Inflammatory macrophage treated with lipopolysaccharide for 1 hour (primary cell): Measurements from ENCODE around the gene TAP1.
"Not testable (repeated sequence)": the region's sequence is repeated elsewhere in the genome, so short reads cannot be mapped to it uniquely, and the experiment has no call there.

Experiments used
- DNase-seq, 2 donors: peaks; one replicate each; pipeline ENCODE4 v3.0.0-alpha.2; 2020 to 2022

Gene TAP1

DNA sequence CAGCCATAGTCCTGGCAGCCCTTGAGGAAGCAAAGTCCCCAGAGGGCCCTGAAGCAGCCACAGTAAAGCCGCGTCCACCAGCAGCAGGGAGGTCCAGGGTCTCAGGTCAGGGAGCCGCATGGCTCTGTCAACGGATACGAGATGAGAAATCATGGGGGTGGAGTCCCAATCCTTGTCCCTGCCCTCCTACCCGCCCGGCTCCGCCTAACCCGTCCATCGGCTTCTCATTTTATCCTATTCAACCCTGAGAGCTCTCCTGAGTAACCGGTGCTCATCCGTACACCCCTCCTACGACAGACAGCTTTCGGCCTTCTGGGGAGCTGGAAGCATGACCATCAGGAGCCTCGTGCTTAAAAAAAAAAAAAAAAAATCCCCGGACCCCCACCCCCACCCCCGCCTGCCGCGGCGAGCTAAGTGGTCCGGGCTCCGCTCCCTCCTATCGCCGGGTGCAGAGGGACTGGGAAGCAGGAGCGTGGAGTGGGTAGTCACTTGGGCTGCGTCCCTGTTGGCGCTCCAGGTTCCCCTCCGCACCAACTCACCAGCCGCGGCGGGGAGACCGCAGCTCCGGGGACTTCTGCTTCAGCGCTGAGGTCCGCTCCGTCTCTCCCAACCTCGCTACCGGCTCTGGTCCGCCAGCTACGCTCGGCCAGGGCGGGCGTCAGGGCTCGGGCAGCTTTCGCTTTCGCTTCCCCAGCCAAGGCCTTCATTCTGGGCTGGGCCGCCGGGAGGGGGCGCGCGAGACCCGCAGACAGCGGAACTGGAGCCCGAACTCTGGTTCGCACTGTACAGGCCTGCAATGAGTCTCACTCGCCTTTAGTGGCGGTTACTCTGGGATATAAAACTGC lies 15.2 kb downstream of the TAP1 start, which contains the start of gene TAP2:
TAP2 (minus strand) TSS at position 626 of the 845 bp plus-strand sequence; CDS start at position 120, 506 bp downstream.
- peak; percentile 89 to 99 for DNase-seq

DNA sequence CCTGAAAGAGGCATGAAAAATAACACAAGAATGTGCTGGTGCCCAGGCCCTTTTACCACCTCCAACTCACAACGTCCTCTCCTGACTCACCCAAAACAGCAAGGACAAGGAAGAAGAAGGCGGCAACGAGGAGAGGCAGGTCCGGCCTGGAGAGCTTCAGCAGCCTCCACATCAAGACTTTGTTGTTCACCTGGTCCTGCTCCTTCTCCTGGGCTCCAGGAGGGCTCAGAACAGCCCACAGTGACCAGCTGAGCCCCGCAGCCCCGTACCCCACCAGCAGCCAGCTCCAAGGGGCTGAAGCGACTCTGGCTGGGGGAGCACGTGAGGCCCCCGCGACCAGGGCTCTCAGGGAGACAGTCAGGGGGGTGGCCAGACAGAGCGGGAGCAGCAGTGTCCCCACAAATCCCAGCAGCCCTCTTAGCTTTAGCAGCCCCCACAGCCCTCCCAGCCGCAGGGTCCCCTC lies 15.8 kb downstream of the TAP1 start:
- no peak for DNase-seq

DNA sequence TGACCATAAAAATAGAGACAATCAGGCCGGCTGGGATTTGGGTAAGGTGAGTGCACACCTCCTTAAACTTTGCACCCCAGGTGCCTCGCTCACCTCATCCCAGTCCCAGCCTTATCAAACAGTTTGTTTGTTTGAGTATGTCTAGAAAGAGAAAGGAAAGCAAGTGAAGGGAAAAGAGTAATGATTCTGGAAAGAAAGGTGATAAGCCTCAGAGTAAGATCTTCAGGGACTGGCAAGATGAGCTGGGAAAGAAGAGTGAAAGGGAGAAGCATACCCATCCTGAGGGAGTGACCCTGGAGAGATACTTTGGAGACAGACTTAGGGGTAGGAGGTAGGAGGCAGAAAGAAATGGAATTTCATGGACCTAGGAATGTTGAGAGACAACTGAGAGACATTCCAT lies 16.6 kb downstream of the TAP1 start:
- no peak for DNase-seq

DNA sequence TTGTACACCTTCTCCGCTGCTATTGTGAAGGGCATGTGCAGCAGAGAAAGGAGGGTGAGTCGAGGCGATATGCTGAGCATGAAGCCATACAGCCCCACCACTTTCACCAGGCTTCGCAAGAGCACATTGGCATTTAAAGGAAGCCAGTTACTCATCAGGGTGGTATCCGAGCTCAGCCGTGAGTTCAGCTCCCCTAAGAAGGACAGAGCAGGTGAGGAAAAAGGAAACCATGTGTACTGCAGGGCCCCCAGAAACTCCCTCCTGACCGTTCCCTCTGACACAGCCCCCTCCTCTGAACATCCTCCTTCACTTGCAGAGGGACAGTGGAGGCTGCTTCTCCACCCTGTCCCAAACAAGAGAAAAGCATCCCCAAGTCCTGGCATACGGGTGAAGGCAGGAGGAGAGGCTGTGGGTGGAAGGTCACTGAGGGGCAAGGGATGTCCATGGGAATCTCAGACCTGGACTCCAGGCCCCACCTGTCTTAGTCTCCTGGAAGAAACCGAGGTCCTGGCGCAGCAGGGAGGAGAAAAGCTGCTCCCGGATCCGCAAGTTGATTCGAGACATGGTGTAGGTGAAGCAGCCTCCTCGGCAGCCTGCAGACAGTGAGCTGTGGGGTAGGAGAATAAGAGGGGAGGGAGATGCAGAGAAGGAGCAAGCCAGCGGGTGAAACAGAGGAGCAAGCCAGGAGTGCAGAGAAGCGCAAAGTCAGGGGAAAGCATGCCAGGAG lies 18.2 kb downstream of the TAP1 start:
- no peak for DNase-seq

DNA sequence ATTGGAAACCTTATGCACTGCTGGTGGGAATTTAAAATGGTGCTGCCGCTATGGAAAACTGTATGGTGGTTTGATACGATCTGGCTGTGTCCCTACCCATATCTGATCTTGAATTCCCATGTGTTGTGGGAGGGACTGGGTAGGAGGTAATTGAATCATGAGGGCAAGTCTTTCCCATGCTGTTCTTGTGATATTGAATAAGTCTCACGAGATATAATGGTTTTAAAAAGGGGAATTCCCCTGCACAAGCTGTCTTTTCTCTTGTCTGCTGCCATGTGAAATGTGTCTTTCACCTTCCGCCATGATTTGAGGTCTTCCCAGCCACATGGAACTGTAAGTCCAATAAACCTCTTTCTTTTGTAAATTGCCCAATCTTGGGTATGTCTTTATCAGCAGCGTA lies 19.8 kb downstream of the TAP1 start:
- peak; percentile 26 to 82 for DNase-seq

DNA sequence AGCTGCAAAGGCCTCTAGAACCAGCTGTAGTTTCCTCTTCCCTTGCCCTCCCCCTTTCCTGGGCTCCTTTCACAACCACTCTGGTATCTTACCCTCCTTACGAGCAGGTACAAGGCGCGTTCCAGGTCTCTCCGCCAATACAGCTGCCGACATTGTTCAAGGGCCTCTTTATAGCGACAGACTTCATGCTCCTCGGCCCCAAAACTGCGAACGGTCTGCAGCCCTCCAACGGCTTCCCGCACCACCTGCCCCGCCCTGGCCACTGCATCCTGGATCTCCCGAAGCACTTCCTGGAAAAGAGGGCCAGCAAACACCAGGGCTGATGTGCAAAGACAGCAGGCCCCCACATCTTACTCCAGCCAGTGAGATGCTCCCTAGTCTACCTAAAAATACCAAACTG lies 21.0 kb downstream of the TAP1 start:
- DNase-seq, result no peak

DNA sequence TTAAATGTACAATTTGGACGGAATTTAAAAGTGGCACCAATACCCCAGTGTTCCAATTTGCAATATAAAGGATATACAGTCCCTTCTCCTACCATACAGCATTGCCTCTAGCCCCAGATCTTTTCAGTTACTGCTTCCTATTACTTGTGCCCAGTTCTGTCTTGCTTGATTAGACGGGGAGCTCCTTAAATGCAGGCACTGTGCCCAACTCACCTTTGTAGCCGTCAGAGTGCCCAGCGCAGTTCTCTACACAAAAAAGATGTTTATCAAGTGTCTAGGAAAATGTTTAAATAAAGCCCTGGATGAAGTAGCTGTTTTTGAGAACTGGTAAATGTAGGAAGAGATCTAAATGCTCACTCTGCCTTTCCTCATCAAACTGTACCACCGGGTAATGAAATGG lies 22.6 kb downstream of the TAP1 start:
- no peak for DNase-seq

DNA sequence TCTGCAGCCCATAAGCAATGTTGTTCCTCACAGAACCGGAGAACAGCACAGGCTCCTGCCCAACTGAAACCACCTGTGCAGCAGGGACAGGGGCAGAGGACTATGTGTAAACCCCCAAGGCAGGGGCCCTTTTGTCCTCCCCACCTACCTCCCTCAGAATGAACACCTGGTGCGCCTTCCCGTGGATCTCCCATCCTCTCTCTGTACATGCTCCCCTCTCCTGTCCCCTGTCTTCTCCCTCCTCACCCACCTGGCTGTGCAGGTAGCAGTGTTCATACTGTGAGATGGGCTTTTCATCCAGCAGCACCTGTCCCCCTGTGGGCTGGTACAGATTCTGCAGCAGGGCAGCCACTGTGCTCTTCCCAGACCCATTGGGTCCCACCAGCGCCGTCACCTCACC lies 23.5 kb downstream of the TAP1 start:
- DNase-seq, result no peak

DNA sequence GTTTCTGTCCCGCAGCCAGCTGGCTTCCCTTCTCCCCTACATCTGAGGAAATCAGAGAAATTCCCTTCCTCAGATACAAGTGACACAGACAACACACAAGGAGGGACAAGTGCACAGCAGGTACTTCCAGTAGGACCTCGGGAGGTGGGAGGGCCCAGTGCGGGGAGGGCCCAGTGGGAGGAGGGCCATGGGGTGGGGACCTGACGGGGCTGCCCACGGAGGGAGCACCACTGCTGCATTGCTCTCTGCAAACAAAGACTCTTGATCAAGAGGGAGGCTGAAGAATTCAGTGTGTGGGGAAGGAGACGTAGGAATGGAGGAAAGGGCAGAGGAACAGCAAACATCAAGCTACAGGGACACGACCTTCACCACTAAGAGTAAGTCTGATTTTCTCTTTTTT lies 24.0 kb downstream of the TAP1 start:
- DNase-seq, result peak in 1 of 2 donors; percentile 31

DNA sequence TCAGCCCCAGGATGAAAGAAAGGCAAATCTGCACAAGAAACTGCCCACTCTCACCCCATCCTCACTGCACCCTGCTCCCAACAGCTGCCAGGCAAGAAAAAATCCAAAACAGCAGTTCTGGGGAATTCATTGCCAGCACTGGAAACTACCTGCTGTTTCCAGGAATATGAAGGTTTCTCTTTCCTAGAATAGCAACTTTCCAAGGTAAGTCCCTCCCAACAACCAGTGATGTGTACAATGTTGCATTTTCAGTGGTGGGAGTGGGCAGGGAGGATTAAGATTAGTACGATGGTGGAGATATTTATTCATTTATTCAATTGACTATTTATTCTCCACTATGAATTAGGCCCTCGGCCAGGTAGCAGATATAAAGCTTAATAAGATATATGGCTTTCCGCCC lies 26.5 kb downstream of the TAP1 start:
- no peak for DNase-seq

DNA sequence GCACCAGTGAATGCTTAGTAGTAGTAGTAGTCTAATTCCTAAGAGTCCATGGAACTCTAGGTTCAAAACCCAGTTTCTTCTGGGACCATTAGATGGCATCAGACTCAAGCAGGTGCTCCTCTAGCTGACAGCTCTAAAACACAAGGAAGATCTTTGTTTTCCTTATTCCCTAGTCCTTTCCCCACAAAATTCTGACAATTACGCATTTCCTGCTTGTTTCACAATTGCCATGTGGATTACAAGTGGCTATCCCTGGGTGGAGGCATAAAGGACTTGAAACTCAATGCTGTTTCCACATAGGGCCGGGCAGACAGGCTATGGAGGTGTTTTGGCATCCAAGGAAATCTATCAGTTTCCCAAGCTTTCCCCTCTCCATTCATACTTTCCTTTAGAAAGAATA lies 27.5 kb downstream of the TAP1 start:
- no peak for DNase-seq

DNA sequence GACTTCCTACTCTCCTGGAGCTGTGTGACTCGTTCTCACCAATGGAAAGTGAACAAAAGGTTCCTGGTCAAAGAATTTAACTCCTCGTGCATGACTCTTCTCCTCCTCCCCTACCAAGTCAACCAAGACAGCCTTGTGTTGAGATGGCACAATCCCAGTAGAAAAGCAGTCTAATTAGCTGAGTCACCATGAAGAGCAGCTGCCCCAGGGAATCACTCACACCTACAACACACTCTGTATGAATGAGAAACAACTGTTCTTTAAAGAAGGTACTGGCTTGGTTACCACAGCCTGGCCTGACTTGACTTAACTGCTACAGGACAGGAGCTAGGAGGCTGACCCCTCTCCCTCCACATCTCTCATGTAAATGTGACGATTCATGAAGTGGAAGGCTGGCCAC lies 33.8 kb downstream of the TAP1 start:
- no peak for DNase-seq

DNA sequence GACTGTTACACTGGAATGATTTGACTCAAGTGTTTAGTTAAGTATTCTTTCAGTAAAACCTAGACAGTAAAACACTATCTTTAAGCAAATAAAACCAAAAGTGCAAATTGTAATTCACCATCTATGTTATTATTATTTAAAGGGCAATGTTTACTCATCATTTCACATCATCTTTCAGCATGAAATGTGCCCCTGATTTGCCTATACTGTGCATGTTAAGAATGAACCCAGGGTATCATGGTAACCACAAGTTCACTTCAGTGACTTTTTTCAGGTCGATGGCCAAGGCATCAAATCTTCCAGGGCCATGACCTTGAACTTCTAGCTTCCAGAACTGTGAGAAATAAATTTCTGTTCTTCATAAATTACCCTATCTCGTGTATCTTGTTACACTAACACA lies 34.6 kb downstream of the TAP1 start:
- no peak for DNase-seq

DNA sequence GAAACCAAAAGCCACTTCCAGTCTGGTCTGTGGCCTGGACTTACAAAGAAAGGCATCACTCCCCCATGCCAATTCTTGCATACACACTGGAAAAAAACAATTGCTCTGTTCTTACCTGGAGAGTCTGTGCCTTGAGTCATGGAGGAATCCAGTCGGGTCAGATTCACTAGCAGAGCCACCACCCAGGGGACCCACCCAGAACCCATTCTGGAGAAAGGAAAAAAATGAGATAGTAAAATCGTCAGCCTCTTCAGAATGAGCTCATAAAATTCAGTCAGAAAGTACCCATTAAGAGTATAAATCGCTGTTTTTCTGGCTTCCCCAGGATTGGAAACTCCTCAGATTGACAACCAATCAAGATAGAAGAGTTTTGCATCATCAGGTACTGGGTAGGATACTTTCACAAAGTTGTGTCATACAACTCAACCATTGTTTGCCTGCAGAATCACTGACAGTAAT lies 36.7 kb downstream of the TAP1 start, which contains the start of gene HLA-DOB:
HLA-DOB (minus strand) TSS at position 257 of the 459 bp plus-strand sequence; CDS start at position 206, 51 bp downstream.
- DNase-seq, result peak; percentile 52 to 55

DNA sequence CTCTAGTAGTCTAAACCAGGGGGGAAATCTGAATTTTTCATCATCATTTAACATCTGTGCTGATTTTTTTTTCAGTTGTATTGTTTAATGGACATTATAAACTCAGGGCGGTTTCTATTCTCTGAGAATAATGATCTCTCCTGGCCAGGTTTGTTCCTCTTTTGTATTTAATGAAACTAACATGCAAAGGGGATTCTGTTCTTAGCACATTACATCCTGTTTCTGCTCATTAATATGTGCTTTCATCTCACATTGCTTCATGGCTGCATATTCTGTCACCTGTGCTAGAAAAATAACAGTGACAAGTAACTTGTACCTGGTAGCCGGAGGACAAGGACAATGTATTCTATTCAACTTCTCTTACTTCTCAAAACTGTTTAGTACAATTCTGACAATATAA lies 37.5 kb downstream of the TAP1 start:
- no peak for DNase-seq

DNA sequence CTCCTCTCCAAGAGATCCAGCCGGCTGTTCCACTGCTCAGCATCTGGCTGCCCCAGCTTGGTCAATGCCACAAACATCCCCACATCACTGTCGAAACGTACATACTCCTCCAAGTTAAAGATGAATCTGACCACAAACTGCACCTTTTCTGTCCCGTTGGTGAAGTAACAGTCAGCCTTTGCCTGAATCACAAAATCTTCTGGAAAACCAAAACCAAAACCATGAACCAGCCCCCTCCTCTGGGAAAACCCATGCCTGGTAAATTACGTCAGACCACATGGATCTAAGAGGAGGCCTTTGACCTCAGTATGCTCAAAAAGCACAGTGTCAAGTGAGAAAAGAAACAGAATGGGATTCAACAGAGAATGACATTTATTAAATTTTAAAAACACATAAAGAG lies 38.4 kb downstream of the TAP1 start:
- peak in 1 of 2 donors; percentile 51 for DNase-seq

DNA sequence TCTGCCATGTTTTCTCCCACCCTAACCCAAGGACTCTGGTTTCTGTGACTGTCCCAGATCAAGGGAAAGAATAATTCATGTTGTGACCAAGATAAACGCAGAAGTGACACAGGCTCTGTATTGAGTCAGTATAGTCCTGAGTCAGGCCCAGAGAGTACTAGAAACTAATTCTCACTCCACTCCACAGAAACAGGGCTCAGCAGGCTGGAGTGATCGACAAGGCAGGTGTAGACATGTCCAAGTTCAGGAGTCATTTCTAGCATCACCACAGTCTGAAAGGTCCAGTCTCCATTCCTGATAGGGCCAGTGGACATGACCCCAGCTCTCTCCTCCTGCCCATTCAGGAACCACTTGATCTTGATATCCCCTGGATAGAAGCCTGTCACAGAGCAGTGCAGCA lies 39.4 kb downstream of the TAP1 start:
- DNase-seq, result no peak

DNA sequence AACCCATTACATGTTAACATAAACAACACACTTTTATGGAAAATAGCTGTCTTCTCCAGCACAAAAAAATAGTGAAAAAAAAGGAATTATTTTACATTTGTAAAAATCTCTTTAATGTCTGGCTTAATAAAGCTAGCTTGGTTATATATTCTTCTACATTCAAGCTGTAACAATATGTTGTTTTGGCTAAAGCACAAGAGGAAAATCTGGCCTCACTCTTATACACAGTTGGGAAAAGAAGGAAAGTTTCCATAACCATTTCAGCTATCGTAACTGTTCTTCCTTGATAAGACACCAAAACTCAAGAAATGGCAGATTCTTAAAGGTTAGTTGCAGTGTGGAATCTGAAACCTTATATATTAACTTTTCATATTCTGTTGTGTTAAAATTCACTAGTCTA lies 44.3 kb downstream of the TAP1 start:
- DNase-seq, result no peak

DNA sequence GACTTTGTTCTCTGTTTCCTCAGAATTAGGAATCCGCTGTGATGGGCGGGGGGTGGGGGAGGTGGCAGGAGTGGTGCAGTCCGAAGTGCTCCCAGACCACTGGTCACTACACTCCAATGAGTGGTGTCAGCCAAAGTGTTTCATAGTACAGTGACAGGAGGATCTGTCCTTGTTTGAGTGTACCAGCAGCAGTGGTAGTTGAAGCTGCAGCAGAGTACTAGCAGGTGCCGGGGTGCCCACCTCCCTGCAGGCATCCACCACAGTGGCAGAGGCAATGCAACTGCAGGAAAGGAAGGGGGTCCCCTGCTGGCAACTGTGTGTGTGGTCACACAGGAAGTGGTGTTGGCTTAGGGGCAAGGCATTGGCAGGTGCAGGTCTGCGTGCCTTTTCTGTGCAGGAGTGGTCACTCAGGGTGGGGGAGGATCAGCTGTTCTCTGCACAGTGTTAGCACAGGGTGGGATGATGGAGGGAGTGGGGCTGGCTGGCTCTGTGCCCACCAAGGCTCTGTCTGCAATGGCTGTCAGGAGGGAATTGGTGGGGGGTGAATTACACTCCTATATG lies 46.4 kb downstream of the TAP1 start:
- no peak for DNase-seq

DNA sequence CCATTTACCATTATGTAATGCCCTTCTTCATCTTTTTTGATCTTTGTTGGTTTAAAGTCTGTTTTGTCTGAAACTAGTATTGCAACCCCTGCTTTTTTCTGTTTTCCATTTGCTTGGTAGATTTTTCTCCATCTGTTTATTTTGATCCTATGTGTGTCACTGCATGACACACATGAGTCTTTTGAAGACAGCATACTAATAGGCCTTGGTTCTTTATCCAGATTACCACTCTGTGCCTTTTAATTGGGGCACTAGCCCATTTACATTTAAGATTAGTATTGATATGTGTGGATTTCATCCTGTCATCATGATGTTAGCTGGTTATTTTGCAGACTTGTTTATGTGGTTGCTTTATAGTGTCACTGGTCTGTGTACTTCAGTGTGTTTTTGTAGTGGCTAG lies 48.1 kb downstream of the TAP1 start:
- DNase-seq, result not testable (repeated sequence)

DNA sequence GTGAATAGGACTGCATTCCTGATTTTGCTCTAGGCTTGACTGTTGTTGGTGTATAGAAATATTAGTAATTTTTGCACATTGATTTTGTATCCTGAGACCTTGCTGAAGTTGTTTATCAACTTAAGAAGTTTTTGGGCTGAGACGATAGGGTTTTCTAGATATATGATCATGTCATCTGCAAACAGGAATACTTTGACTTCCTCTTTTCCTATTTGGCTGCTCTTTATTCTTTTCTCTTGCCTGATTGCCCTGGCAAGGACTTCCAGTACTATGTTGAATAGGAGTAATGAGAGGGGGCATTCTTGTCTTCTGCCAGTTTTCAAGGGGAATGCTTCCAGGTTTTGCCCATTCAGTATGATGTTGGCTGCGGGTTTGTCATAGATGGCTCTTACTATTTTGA lies 50.1 kb downstream of the TAP1 start:
- DNase-seq, result no peak

DNA sequence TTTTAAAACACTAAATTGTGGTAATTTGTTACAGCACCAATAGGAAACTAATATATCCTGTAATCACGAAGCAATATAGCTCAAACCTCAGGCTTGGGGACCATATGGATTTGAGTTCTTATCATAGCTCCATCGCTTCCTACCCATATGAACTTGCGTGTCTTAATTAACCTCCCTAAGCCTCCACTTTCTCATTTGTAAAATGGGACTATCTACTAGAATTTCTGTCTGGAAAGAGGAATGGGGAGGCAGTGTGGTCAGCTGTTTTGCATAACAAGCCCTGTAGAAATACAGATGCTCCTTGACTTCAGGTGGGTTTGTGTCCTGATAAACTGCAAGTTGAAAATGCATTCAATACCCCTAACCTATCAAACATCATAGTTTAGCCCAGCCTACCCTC lies 53.8 kb downstream of the TAP1 start:
- no peak for DNase-seq

DNA sequence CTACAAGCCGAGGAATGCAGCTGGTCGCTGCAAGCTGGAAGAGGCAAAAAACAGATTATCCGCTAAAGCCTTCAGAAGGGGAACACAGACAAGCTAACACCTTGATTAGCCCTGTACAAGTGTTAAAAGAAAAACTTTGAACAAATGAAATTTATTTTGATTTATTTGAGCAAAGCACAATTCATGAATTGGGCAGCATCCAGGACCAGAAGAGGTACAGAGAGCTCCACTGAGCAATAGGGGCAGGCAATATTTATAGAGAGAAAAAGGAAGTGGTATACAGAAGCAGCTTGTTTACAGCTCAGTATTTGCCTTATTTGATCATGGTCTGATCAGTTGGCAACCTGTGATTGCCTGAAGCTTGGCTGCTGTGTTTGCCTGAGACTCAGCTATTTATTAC lies 54.3 kb downstream of the TAP1 start:
- DNase-seq, result no peak
